Epithelial cell of esophagus (primary cell): Measurements from ENCODE around the gene SLC46A2.

Experiments
- DNase-seq: peaks from one replicate; pipeline ENCODE4 v3.0.0; 2010; ENCODE audit warnings: low read depth
- H3K4me3 ChIP-seq: 2 replicates; pipeline ENCODE4 v1.5.1; 2011; ENCODE audit warnings: mild to moderate bottlenecking, low read length, control low read depth
- TF ChIP-seq, protein P1 (sequence below): IDR thresholded peaks from 2 replicates; pipeline ENCODE4 v1.5.1; 2011; ENCODE audit warnings: low read depth, mild to moderate bottlenecking, low read length, control low read depth, inconsistent platforms; ENCODE audit not compliant: insufficient read depth; ENCODE audit errors: missing control alignments

The SLC46A2 gene

GRCh38 chr9:112868461-112868860 is 22.2 kb downstream of the SLC46A2 start:
- peak; percentile 85 for DNase-seq
- TF ChIP-seq, protein P1, sequence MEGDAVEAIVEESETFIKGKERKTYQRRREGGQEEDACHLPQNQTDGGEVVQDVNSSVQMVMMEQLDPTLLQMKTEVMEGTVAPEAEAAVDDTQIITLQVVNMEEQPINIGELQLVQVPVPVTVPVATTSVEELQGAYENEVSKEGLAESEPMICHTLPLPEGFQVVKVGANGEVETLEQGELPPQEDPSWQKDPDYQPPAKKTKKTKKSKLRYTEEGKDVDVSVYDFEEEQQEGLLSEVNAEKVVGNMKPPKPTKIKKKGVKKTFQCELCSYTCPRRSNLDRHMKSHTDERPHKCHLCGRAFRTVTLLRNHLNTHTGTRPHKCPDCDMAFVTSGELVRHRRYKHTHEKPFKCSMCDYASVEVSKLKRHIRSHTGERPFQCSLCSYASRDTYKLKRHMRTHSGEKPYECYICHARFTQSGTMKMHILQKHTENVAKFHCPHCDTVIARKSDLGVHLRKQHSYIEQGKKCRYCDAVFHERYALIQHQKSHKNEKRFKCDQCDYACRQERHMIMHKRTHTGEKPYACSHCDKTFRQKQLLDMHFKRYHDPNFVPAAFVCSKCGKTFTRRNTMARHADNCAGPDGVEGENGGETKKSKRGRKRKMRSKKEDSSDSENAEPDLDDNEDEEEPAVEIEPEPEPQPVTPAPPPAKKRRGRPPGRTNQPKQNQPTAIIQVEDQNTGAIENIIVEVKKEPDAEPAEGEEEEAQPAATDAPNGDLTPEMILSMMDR = no peak
- H3K4me3 ChIP-seq = no peak overlapping the region

GRCh38 chr9:112867275-112867991 is 23.2 kb downstream of the SLC46A2 start:
- TF ChIP-seq, protein P1 = no peak
- no peak overlapping the region for H3K4me3 ChIP-seq
- peak; percentile 92 for DNase-seq

GRCh38 chr9:112866662-112867274 is 23.9 kb downstream of the SLC46A2 start:
- no peak overlapping the region for H3K4me3 ChIP-seq
- TF ChIP-seq, protein P1 = no peak
- DNase-seq = peak; percentile 77

DNA sequence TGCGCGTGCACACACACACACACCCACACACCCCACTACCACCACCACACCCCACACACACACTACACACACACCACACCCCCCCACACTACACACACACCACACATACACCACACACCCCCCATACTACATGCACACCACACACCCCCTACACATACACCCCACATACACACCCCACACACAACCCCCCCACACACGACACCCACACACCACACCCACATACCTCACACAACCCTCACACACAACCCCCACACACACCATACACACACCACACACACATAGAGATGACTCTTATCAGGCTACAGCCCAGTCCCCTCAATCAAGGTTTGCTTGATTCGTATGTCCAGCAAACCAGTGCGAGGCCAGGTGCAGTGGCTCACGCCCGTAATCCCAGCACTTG is 25.7 kb downstream of the SLC46A2 start:
- no peak overlapping the region for H3K4me3 ChIP-seq
- TF ChIP-seq, protein P1 = no peak
- no peak for DNase-seq

DNA sequence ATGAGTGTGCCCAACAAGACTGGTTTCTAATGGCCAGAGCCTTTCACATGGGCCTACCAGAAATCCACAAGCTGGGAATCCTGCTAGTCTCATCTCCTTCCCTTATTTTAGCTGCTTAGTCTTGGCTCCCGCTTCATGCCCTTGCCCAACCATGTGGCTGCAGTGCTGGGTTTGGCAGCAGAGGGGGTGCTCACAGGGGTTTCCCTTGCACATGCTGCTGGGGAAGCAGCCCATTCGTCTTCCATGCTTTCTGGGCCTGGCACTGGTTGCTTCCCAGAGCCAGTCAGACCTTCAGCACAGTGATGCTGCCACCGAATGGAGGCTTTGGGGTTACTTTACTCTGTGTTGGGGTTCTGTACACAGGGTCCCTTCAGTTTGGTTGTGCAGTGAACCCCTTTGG is 26.3 kb downstream of the SLC46A2 start:
- TF ChIP-seq, protein P1 = no peak
- no peak for DNase-seq

GRCh38 chr9:112863746-112864145 is 26.9 kb downstream of the SLC46A2 start:
- TF ChIP-seq, protein P1 = no peak
- no peak for DNase-seq
- H3K4me3 ChIP-seq = no peak overlapping the region

More for the DNA sequence above, 26.3 kb downstream of the SLC46A2 start:
- no peak overlapping the region for H3K4me3 ChIP-seq
